HK-2 (cell line): Measurements from ENCODE around the gene GRM3.

Experiments used
- DNase-seq: peaks from one replicate; pipeline ENCODE4 v3.0.0-alpha.2; 2018; ENCODE audit not compliant: unreplicated experiment

Gene GRM3

DNA sequence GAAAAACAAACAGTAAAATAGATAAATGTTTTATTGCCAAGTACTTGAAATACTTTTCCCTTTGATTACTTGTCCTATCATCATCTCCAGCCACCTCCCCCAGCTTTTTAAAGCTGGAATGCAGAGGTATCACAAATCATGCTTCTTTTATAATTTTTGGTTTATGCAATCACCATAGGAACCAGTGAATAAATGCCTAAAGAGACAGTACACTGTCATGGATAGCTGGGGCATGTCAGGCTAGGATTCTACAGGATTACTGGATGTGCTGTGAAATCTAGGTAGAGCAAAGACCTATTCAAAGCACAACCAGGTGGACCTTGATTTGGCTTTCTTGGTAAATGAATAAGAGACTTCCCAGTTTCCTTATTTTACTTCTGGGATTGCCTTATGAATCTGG, 257.2 kb downstream of the GRM3 start:
- DNase-seq: no peak

DNA sequence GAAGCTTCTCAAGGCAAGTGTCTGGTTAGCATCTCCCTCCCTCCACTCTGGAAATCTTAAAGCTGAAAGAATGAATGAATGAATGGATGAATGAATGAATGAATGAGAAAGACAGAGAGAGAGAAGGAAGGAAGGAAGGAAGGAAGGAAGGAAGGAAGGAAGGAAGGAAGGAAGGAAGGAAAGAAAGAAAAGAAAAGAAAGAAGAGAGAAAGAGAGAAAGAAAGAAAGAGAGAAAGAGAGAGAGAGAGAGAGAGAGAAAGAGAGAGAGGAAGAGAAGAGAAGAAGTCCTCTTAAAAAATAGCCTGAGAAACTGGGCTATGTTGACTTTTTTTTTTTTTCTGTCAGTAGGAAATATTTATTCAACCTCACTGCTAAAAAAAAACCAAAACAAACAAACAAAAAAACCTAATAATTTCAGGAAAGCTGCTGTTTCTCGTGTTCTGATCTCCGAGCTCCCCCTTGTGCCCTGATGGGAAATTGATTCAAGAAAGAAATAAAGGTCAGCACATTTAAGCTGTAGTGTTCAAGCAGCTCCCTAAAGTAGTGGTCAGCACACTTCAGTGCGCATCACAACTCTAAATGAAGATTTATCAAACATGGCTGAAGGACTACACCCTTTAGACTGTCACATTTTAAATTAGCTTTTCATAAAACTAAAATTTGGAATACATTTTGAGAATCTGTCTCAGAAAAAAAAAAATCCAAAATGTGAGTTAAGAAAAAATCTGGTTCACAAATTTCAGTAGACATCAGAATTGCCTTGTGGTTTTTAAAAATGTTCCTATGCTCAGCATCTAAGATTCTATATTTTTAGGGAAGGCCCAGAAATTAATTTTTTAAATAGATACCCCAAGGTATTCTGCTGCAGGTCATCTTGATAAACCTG, 261.5 kb downstream of the GRM3 start:
- DNase-seq: peak; percentile 4

DNA sequence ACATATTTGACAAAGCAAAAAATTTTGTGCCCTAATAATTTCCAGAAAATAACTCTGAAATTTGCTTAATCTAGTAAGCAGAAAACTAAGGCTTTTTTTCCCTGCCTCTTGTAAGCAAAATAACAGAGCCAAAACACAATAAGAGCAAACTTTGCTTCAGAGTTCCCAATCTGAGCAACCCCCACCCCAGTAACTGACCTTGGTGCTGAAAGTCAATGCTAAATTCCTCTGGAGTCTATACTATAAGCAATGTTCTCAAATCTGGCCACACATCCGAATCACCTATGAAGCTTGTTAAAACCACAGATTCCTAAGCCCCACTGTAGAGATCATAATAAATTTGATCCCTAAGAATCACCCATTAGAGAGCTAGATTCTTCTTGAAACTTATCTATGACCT, 265.2 kb downstream of the GRM3 start:
- no peak for DNase-seq

DNA sequence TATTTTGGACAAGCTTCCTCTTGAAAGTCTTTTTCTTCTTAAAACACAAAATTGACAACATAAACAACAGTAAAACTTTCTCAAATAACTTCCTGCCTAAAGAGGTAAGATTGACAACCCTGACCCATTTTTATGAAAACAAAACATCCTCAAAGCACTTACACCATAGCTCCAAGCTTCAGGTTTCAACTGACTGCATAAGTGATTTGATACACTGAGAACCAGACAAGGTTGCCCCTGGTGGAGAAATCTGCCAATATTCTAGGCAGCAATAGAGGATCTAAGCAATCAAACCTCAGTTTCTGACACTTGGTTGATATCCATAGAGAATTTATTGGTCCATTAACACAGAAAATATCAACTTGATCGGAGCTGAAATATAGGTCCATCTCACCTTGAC, 267.9 kb downstream of the GRM3 start:
- no peak for DNase-seq

GRCh38 chr7:86913709-86914108, 270.0 kb downstream of the GRM3 start:
- no peak for DNase-seq
